LNCAP (cell line): Measurements from ENCODE around the gene SLC9A1.

Source experiments
- TF ChIP-seq, protein P1 (sequence below): fragments of 450-650 bp; IDR thresholded peaks from 2 replicates; pipeline ENCODE4 v1.5.1; 2017; ENCODE audit warnings: mild to moderate bottlenecking

The SLC9A1 gene

DNA sequence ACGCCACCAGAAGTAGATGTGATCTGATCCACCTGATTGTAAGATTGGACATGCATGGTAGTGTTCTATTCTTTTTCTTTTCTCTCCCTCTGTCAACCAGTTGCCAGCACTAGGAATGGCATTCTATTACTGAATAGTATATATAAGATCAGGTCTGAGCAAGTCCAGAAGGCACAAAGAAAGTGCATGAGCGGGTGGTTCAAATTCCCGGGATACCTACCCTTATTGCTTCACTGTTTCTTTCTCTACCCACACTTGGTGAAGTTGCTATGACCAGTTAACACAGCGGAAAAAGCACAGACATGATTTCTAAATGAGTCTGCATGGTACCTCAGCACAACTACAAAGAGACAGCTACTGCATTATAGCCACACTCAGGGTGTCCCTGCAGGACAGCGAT lies 64.0 kb downstream of the SLC9A1 start:
- TF ChIP-seq, protein P1, sequence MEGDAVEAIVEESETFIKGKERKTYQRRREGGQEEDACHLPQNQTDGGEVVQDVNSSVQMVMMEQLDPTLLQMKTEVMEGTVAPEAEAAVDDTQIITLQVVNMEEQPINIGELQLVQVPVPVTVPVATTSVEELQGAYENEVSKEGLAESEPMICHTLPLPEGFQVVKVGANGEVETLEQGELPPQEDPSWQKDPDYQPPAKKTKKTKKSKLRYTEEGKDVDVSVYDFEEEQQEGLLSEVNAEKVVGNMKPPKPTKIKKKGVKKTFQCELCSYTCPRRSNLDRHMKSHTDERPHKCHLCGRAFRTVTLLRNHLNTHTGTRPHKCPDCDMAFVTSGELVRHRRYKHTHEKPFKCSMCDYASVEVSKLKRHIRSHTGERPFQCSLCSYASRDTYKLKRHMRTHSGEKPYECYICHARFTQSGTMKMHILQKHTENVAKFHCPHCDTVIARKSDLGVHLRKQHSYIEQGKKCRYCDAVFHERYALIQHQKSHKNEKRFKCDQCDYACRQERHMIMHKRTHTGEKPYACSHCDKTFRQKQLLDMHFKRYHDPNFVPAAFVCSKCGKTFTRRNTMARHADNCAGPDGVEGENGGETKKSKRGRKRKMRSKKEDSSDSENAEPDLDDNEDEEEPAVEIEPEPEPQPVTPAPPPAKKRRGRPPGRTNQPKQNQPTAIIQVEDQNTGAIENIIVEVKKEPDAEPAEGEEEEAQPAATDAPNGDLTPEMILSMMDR, result no peak

DNA sequence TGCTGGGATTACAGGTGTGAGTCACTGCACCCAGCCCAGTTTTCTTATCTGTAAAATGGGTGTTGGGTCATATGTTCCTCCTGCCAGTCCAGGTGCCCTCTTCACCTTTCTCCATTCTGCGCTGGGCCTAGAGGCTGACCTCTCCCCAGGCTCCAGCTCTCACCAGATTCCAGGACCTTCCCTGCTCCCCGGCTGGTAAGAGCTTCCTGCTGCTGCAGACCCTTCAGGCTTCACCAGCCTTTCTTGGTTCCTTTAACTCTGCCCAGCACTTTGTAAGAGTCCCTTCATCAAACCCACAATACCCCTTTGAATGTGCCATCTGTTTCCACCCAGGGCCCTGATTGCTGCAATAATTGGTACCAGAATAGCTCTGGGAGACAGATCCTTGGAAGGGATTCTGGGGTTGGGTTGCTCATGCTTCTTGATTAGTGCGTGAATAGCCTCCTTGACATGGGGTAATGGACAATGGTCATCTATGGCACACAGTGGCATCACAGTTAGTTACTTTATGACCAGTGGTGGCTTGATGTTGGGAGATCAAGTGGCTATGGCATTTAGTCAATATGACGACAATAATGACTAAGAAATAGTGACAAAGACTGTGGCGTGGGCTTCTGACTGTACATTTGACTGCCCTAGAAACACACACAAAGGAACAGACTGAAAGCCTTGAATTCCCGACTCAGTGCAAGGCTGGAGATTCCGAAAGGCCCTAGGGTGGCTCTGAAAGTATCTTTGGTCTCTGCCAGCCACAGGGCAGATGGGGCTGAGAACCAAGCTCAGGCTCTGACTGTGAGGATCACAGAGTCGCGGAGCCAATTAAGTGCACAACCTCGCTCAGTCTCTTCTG lies 67.3 kb downstream of the SLC9A1 start:
- TF ChIP-seq, protein P1, result no peak

DNA sequence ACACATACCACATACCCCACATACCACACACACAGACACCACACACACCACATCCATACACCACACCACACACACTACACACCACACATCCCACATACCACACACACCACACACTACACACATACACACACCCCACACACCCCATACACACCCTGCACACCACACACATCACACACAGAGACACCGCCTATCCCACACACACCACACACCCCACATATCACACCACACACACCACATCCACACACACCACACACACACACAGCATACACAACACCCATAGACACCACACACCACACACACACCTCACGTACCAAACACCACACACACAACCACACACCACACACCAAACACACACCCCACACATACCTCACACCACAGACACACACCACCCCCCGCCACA lies 68.3 kb downstream of the SLC9A1 start:
- TF ChIP-seq, protein P1, result no peak

DNA sequence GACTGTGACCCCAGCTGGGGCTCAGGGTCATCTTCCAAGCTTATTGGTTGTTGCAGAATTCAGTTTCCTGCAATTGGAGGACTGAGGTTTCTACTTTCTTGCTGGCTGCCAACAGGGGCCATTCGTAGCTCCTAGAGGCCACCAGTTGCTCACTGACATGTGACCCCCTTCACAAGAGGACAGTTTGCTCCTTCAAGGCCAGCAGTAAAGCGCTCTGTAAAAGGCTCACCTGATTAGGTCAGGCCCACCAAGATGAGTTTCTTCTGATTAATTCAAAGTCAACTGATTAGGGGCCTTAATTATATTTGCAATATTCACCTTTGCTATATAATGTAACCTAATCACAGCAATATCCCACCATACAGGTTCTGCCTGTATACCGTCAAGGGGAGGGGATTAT lies 68.9 kb downstream of the SLC9A1 start:
- TF ChIP-seq, protein P1, result no peak

DNA sequence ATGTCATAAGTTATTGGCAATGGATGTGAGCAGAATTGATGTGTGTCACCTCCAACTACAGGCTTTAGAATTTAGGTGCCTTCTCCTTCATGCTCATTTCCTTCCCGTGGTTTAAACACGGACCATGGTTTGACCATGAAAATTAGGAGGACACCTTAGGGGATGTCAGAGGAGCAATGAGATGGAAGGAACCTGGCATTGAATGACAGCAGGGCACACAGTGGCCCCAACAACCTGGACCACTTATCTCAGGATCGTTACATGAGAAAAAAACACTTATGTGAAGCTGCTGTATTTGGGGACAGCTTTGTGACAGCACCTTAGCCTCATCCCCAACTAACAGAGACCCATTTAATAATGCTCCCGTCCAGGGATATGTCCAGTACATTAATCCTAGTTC lies 70.8 kb downstream of the SLC9A1 start:
- TF ChIP-seq, protein P1, result no peak

DNA sequence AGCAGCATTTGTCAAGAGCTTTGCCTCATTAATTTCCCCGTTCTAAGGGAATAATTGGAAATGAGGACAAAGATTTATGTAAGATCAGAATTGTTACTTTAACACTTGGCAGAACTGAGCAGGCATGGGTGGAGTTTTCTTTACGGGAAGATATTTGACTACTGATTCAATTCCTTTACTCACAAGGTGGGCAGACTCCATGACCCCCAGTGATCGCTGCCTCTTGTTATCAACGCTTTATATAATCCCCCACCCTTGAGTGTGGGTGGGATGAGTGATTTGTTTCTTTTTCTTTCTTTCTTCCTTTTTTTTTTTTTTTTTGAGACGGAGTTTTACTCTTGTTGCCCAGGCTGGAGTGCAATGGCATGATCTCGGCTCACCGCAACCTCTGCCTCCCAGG lies 77.0 kb downstream of the SLC9A1 start:
- TF ChIP-seq, protein P1, result no peak

DNA sequence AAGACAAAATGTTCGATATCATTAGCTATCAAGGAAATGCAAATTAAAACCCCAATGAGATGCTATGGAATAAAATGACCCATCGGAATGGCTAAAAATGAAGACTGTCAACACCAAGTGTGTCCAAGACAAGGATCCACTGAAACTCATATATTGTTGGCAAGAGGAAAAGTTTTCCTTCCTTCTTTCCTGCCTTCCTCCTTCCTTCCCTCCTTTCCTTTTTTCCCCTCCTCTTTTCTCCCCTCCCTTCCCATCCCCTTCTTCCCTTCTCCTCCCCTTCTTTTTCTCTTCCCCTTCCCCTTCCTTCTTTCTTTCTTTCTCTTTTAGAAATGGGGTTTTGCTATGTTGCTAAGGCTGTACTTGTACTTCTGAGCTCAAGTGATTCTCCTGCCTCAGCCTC lies 78.1 kb downstream of the SLC9A1 start:
- TF ChIP-seq, protein P1, result no peak
